ENCODE measurements around the gene EML1.

EML1 gene

DNA sequence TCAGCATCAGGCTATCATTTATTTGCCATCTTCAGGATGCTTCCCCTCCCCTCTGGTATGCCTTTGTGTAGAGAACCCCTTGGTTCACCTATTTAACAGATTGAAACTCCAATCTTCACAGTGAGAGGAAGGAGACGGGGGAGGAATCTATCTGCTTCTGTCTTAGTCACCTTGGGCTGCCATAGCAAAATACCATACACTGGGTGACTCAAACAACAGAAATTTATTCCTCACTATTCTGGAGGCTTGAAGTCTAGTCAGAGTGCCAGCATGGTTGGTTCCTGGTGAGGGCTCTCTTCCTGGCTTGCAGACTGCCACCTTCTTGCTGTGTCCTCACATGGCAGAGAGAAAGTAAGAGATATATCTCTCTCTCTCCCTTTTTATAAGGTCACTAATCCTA lies 13.5 kb upstream of the EML1 start:
- DNase-seq (ENCODE audit: low spot score) = no peak

DNA sequence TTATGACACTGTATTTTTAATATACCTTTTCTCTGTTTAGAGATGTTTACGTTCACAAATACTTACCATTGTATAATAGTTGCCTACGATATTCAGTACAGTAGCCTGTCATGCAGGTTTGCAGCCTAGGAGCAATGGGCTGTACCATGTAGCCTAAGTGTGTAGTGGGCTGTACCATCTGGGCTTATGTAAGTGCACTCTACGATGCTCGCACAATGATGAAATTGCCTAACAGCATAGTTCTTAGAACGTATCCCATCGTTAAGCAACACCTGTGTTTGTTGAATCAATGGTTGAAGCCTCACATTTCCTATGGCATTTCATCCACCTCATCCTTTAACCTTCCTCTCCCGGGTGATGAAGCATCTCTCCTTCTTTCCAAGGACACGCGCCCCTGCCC lies 12.5 kb upstream of the EML1 start:
- DNase-seq (ENCODE audit: low spot score) = no peak

DNA sequence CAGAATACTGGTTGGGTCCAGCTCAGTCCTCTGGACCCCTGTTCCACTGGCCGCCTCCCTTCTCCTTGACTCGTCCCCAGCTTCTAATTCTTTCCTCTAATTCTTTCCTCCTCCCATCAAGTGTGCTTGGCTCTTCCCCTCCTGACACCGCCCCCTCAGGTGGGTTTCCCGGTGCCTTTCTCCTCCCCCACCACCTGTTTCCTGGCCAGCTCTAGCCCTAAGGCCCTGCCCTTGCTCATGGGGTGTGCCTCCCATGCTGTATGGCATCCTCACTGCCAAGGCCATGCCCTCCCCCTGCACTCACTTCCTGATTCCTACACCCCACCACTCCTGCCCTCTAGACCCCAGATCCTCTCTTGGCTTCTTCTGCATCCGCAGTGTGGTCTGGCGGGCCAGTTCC lies 12.1 kb upstream of the EML1 start:
- DNase-seq (ENCODE audit: low spot score) = no peak

DNA sequence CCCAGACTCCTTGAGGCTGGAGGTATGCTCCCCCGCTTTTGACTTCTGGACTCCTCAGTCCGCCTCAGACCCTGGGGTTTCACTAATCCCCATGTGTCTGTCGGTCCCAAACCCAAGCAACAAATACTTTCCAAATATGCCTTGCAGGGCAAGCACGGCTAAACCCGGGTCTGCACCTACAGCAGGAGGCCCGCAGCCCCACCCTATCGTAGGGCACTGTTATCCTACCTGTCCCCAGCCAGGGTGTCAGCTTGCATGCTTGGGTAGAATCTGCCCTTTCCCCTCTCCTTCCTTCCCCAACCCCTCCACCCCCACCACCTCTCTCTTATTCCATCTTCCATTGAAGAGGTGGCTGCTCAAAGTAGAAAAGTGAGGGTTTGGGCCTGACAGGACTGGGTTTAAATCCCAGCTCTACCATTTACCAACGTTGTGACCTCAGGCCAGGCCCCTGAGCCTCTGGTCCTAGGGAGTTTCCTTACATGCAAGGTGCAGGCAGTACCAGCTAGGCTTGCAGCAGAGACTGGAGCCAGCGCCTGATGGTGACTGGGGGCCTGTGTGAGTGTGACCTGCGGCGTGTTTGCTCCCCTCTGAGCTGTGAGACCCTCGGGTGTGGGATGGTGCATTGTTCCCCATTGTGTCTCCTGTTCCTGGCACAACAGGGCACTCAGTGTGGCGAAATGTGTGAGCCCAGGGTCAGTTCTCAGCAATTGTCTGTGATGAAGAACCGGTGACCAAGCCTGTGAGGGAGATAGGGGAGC lies 11.2 kb upstream of the EML1 start:
- no peak for DNase-seq (ENCODE audit: low spot score)

DNA sequence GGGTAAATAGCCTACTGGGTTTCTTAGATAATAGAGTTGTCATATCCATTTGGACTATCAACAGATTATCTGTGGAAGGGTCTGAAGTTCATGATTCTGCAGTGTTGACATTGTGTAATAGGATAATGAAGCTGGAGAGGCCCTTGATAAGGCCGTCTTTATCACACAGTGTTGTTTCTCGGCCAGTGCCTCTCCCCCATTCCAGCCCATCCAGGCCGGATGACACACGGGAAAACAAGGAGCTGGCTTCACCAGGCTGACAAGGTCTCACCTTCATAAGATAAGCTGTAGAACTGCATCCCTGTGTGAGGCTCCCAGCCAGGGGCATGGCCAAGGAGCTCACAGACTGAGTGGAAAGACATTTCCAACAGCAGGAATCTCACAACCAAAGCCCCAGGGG lies 8.7 kb upstream of the EML1 start:
- DNase-seq (ENCODE audit: low spot score) = no peak

DNA sequence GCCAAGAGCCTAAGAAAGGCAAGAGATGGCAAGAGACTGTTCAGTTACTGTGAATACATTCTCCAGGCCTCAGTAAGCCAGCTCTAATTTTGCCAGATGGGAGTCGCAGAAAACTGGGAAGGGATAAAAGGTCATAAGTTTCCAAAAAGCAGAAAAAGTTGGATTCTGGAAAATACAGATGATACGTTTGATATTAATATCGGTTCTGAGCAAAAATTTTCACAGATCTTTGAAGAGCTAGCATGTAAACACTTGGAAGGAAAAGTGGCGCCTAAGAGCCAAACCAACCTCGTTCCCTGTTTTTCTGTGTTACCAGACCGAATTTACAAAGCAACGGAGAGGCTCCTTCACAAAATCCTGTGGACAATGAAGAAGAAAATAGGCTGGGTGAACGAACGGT lies 7.8 kb upstream of the EML1 start:
- DNase-seq (ENCODE audit: low spot score) = no peak

DNA sequence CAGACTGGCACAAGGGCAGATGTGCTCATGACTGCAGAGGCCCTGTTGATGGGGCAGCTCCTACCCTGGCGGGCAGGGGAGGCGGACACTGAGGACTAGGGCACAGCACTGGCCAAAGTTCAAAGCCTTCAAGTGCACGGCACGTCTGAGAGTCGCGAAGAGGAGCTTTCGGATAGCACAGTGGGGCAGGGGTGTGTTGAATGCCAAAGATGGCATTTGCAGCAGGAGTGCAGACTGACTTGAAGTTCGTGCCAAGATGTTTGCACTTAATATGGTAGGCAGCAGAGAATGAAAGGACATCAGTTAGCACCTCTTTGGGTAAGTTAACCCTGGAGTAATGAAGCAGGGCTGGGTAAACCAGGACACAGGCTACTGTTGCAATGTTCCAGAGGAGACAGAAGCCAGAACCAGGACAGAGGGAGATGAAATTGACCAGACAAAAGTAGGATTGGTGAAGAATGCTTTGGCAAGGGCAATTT lies 6.7 kb upstream of the EML1 start:
- no peak for DNase-seq (ENCODE audit: low spot score)

DNA sequence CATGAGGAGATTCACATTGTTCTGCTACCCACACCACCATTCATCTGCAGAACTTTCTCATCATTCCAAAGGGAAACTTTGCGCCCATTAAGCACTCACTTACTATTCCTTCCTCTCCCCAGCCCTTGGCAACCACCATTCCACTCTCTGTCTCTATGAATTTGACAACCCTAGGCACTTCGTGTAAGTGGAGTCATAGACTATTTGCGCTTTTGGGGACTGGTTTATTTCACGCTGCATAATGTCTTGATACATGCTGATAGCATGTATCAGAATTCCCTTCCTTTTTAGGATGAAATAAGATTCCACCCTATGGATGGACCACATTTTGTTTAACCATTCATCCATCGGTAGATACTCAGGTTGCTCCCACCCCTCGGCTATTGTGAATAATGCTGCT lies 4.5 kb upstream of the EML1 start:
- DNase-seq (ENCODE audit: low spot score) = no peak

DNA sequence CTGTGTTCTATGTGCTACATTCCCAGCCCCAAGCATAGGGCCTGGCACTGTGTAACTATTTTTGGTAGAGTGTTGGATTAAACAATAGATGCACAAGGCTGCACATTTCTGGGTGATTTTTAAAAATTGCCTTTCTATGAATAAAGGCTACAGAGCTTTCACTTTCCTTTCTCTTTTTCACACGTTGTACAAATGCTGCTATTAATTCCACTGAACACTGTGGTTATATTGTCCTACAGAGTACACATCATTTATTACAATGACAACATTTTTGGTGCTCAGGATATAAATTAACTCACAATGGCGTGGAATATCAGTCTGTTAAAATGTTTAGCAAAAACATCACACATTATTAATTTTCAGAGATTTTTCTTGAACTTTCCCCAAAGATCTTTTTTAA lies 3.6 kb upstream of the EML1 start:
- DNase-seq (ENCODE audit: low spot score) = no peak

DNA sequence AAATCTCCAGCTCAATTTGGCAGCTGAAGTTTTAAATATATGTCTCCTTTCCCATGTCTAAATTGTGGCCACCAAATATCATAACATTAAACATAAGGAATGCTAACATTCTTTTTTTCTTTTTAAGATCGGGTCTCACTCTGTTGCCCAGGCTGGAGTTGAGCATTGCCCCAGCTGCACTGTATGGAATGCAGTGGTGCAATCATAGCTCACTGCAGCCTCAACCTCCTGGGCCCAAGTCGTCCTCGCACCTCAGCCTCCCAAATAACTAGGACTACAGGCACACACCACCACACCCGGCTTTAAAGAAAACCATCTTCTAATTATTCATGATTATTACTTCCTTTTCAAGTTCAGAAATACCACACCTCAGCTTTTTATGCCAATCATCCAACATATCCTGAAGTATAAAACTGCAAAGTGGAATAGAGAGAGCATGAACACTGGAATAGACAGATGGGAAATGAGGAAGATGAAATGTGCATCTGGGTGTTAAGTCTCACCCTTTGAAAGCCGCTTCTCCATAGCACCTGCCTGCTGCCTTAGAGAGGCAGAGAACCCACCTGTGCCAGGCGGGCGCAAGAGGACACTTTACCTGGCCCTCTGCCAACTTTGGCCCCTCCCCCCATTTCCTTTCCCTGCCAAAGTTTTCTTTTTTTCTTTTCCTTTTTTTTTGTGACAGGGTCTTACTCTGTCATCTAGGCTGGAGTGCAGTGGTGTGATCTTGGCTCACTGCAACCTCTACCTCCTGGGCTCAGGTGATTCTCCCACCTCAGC lies 2.8 kb upstream of the EML1 start:
- DNase-seq (ENCODE audit: low spot score) = no peak

DNA sequence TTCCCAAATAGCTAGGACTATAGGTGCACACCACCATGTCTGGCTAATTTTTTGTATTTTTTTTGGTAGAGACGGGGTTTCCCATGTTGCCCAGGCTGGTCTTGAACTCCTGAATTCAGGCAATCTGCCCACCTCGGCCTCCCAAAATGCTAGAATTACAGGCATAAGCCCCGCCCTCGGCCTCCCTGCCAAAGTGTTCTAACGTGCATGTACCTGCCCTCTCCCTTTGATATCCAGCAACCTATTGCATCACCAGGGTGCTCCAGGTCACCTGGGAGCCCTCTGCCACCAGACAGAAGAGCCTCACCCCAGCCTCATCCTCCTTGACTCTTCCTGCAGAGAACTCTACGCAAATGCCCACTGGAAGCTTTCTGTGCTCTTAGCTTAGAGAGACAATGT lies 2.2 kb upstream of the EML1 start:
- no peak for DNase-seq (ENCODE audit: low spot score)

DNA sequence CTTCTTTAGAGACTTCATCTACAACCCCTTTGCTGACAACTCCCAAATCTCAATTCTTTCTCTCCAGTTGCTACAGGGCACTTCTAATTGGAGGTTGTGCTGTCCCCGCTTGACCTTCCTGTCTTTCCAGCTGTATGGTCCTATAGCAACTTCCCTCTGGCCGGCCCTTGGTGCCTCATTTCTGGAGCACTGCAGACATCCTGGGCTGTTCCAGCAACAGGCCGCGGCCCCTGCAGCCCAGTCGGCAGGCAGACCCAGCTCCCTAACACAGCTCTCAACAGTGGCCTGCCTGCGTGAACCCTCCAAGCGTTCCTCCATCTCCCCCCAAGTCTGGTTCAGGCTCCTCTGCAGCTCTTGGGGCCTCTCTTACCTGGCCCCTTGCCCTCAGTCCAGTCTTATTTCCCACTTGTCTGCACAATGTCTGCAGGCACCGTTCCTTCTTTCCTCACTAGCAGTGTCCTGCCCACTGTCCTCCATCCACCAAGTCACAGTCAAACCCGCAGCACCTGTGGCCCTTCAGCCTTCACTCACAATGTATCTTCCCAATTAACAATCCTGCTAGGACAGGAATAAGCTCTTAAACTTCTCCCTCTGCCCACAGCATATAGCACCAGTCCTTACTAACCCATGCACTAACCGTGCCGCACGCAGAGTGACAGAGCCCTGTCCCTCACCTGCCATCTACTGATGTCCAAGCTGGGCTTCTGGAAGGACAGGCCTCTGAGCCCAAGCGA lies 1.6 kb upstream of the EML1 start:
- no peak for DNase-seq (ENCODE audit: low spot score)

DNA sequence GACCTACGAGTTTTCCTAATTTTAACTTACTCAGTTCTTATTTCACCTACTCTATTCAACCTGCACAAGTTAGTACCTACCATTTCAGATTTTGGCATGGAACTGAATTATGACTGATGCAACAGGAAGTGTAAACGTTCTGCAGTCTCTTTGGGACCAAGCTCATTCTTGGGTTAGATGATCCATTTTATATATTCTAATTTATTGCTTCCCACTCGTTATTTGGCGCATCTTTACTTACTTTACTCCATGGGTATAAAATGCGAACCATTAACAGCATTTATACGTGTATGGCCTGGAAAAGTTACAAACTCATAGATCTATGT lies 1.0 kb upstream of the EML1 start:
- no peak for DNase-seq (ENCODE audit: low spot score)

DNA sequence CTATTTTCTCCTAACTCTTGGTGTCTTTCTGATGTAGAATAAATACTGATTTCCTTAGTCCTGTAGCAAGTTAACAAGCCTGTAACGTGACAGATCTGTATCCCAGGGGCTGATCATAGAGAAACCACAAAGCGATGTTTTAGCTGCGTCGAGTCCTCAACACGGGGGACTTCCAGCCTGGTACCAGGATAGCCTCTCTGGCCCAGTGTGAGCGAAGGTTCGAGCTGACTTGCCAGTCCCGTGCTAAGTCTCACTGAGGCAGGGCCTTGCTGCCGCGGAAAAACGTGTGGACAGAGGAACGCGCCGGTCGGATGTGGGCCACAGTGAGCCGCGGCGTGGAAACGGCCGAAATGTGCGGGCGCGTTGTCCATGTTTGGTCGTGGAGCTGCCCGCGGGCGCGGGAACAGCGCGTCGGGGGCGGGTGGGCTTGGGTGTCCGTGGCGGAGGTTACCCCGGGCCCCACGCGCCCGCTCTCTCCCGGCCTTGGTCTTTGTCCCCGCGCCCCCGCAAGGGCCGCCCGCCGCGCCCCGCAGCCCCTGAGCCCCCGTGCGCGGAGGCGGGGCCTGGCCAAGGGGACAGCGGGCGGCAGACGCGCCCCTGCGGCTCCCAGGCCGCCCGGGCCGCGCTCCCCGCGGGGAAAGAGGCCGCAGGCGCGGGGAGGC lies 531 bp upstream of the EML1 start:
- DNase-seq (ENCODE audit: low spot score) = no peak

DNA sequence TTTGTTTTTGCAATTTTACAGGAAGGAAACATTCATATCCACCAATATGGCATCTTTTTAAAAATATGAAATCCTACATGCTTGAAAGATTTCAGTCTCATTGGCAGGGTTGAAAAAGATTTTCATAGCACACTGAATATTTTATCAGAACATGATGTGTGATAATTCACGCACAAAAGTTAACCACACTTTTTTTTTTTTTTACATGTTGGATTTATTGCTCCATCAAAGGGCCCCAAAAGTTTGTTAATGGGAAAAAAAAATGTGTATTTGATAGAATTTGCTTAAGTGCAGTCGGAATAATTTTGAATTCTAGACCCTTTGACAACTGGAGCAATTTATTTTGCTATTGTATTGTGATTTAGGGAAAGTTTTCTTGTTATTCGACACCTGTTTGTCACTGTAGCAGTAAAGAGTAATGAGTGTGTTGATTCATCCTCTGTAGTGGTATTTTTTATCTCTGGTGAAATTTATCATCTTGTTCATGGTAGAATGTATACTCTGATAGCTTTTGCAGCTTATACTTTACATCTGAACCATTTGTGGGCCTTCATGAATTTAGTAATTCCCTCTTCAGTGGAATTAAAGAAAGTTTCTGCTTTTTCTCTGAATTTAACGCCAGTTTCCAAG lies 1.1 kb downstream of the EML1 start:
- no peak for DNase-seq (ENCODE audit: low spot score)

DNA sequence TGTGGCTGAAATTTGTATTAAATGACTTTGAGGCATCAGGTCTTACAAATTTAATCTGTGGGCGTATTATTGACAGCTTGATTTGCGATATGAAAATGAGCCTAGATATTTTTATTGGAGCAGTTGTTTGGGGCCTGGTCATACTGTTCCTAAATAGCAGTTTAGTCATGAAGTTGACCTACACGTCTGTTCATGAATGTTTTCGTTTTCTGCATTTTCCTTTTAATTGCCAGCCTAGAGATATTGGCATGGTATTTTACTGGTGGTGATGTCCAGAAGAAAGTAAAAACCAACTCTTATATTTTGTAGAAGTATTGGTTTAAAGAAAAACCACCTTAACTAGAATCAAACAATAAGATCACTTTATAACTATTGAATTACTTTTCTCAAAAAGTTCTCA lies 1.8 kb downstream of the EML1 start:
- DNase-seq (ENCODE audit: low spot score) = no peak

DNA sequence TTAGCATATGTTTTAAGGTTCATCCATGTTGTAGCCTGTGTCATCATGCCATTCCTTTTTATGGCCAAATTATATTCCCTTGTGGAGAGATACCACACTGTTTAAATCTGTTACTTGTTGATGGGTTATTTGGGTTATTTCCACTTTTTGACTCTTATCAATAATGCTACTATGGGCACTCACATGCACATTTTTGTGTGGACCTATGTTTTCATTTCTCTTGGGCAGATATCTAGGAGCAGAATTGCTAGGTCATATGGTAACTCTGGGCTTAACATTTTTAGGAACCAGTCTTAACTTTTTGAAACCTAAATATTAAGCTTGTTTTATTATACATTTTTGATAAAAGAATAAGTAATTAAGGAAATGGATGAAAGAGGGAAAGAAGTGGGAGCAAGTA lies 4.0 kb downstream of the EML1 start:
- no peak for DNase-seq (ENCODE audit: low spot score)

DNA sequence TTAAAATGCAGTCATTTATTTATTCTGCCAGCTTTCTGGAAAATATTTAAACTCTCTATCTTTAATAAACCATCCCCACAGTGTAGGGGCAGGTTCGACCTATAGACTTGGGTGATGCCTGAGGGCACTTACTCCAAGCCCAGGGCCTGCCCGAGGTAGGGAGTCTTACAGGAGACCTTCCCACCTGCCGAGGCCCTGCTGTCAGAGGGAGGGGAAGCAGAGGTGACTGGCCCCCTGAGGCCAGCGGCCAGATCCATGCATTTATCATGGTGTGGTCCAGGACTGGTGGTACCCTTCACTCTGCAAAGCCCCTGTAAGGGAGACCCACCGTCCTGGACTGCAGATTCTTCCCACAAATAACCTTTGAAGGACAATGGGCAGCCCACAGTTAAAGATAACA lies 7.6 kb downstream of the EML1 start:
- DNase-seq (ENCODE audit: low spot score) = no peak

DNA sequence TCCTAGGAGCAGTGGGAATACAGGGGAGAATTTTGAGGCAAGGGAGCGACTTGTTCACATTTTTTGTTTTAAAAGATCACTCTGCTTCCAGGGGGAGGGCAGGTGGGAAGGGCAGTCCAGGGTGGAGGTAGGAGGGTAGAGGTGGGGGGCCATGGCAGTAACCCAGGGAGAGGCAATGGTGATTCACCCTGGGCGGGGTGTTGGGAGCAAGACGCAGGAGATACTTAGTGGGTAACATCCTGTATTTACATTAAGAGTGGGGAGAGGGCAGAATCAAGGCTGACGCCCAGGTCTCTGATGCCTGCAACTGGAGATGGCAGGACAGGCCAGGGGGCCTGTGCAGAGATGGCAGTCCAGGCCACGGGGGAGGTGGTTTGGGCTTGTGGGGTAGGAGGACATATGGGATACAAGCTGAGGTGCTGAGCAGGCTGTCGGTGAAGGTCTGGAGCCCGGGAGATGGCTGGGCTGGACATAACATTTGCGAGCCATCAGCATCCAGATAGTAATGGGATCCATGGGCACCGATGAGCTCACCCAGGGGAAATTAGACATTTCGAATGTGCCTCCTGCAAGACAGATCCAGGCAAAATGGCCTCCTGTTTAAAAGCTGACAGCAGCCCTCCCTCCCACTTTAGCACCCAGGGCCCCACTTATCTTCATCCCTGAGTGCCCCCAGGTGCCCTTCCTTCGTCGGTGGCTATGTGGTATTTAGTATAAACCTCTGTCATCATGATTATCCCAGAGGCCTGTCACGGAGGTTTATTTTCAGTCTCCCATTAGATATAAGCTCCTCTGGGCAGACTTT lies 9.3 kb downstream of the EML1 start:
- DNase-seq (ENCODE audit: low spot score) = no peak

DNA sequence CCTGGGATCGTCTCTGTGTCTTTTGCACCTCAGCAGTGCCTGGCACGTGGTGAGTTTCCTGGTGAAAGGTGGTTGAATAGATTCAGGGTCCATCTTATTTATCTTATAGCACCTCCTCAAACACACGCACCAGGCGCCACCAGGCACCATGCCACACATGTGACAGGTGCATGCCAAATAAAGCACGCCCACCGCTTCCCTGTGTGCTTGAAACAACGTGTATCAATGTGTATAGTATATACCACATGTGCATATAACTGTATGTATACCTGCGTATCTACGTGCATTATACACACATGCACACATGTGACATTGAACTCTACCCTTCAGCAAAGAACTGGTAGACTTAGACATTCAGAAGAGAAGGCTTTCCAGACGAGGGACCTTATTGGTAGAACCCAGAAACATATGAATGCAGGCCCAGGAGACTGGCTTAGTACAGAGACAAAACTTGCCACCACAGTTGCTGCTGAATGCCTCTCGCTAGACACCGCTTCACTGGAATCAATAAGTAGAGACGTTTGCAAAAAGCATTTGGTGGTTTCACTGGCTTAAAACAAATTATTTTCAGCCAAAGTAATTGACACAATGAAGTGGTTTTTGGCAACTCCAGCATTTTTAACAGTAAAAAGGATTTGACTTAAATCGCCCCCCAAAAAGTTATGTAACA lies 10.0 kb downstream of the EML1 start:
- no peak for DNase-seq (ENCODE audit: low spot score)

DNA sequence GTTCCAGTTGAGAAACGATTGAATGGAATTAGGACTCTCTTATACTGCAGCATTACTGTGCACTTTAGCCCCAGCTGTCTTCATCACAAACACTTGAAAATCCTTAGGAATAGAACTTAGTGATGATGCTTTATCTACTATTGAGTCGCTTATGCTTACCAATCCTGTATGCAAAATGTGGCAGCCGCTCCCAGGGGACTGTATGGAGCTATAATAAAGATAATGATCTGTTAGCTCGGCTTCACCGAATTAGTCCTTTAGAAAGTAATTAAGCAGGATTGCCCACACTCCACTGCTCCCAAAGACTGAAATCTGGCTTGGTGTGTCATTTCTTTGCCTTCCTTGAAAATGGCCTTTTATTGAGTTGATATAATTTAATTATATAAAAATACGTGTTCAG lies 10.6 kb downstream of the EML1 start:
- DNase-seq (ENCODE audit: low spot score) = no peak
